Stomach (tissue), 4 donors: Measurements from ENCODE around the gene SLC38A11.

Experiments
- EP300 ChIP-seq: sonication (generic); formaldehyde crosslinking; IDR thresholded peaks from one replicate; pipeline ENCODE4 v1.6.1; 2017; ENCODE audit warnings: antibody characterized with exemption
- POLR2A ChIP-seq, 4 donors: fragments of 450-650 bp; IDR thresholded peaks; one replicate each; pipeline ENCODE4 v1.6.1; 2016; ENCODE audit warnings: antibody characterized with exemption in 4 of 4, control low read depth in 2 of 4, mild to moderate bottlenecking in 1 of 4, moderate library complexity in 1 of 4
- POLR2AphosphoS5 ChIP-seq, 3 donors: sonication (generic); formaldehyde crosslinking; IDR thresholded peaks; one replicate each; pipeline ENCODE4 v1.6.1; 2016; ENCODE audit warnings: antibody characterized with exemption in 3 of 3
- TF ChIP-seq, protein P1 (sequence below), 7 experiments: fragments of 450-650 bp in 4 of 7; fragments of 200-600 bp in 3 of 7; sonication (generic) in 3 of 7; IDR thresholded peaks; one replicate each; pipeline ENCODE4 v1.5.1; 2016 to 2019; ENCODE audit warnings: antibody characterized with exemption in 7 of 7, control low read depth in 2 of 7, mild to moderate bottlenecking in 1 of 7

DNA sequence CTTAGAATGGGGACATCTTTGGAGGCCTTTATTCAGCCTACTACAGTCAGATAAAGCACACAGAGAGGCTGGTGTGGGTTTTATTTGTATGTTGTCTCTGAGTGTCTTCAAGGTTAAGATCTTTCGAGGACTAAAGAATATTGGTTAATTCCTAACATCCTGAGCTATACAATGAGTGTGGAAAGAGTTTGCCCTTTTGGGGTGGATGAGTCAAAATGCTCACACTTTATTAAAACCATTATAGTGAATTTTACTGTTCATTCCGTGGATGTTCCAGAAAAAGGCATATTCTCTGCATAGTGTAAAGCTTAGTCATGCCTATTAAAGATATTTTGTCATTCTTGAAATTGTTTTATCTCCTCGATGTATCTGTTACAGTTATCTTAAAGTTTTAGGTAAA is 29.1 kb upstream of the SLC38A11 start:
- TF ChIP-seq, protein P1, sequence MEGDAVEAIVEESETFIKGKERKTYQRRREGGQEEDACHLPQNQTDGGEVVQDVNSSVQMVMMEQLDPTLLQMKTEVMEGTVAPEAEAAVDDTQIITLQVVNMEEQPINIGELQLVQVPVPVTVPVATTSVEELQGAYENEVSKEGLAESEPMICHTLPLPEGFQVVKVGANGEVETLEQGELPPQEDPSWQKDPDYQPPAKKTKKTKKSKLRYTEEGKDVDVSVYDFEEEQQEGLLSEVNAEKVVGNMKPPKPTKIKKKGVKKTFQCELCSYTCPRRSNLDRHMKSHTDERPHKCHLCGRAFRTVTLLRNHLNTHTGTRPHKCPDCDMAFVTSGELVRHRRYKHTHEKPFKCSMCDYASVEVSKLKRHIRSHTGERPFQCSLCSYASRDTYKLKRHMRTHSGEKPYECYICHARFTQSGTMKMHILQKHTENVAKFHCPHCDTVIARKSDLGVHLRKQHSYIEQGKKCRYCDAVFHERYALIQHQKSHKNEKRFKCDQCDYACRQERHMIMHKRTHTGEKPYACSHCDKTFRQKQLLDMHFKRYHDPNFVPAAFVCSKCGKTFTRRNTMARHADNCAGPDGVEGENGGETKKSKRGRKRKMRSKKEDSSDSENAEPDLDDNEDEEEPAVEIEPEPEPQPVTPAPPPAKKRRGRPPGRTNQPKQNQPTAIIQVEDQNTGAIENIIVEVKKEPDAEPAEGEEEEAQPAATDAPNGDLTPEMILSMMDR (IDR thresholded peaks at IDR 0.05), result no peak
- TF ChIP-seq EP300 (no peak), POLR2A (IDR thresholded peaks at IDR 0.05) (no peak), POLR2AphosphoS5 (IDR thresholded peaks at IDR 0.05) (no peak)
